Ramos (cell line): Measurements from ENCODE around the gene MARK2.
"Not testable (repeated sequence)": the region's sequence is repeated elsewhere in the genome, so short reads cannot be mapped to it uniquely, and the experiment has no call there.

Experiments used
- in situ Hi-C: fragments of 300-500 bp; cut with MboI; formaldehyde crosslinking; loops from one replicate; pipeline ENCODE4 v1.14.3; 2022; ENCODE audit warnings: low sequenced_read_pairs; ENCODE audit not compliant: unreplicated experiment

The MARK2 gene

DNA sequence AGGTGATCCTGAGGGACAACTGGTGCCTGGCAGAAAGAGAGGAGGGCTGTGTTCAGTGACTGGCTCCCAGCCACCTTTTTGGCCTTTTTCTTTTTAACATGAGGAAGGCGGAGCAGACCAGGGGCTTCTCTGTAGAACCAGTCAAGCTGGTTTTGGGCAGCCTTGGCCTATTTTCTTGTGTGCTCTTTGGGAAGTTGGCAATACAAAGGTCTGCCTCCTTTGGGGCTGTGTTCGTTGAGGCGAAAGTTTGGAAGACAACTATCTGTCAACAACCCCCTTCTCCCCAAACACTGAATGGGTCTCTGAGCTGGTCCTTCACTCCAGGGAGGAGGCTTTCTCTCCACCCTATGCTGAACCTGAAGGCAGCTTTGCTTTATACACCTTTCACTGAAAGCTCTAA lies 8.5 kb downstream of the MARK2 start:
- in situ Hi-C loops: no loop called here

DNA sequence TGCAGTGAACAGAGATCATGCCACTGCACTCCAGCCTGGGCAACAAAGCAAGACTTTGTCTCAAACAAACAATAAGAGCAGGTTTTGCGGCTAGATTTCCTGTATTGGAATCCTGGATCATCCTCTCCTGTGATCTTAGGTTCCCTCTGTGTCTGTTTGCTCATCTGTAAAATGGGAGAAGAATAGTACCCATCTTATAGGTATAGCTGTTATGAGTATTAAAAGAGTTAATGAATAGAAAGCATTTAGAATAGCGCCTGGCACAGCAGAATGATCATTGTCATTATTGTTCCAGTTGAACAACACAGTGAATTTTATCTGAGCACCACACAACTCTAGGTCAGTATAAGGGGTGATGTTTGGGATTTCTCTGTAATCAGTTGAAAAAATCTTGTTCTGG lies 10.8 kb downstream of the MARK2 start:
- in situ Hi-C loops: no loop called here

DNA sequence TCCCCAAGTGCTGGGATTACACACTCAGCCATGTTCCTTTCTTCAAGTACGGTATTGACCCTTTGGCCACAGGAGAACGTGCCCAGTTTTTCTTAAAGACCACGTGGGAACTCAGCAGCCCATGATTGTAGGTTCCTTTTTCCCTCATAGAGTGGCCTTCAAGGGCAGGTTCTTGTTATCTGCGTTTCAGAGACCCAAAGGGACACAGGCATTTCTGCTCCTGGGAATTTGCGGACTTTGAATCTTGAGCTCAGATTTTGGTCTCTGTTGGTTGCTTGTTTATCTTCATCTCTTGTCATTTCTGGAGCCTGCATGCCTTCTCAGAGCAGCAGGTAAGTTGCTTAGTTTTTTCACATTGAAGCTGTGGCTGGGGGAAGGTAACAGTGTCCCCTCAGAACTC lies 12.0 kb downstream of the MARK2 start:
- in situ Hi-C loops: no loop called here

DNA sequence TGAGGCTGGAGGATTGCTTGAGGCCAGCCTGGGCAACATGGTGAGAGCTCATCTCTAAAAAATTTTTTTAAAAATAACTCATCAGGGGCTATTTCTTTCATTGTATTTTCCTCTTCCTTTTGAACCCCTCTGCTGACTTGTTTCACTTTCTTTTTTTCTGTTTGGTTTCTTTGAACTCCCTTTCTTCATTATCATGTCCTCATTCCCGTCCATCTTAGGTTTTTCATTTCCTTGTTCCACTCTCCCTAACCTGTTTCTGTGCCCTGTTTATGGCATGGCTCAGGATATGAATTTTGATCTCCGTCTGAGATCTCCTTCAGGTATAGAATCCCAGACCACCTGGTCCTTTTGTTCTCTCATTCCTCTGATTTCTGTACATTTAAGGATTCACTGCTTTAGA lies 12.5 kb downstream of the MARK2 start:
- in situ Hi-C loops: no loop called here

DNA sequence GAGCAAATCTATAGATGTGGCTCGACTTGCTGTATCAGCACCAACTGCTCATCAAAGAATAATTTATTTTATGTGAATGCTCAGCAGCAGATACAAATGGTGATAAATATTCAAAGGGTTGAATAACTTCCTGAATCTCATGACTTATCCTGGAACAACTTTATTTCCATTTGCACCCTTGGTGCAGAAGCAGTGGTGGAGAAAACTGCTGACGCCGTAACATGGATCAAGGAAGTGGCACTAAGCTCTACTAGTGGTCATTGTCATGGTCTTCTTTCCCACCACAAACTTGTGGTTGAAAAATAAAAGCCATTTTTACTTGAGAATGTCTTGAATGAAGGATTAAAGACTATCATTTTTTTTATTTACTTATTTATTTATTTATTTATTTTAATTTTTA lies 14.6 kb downstream of the MARK2 start:
- in situ Hi-C loops: no loop called here

DNA sequence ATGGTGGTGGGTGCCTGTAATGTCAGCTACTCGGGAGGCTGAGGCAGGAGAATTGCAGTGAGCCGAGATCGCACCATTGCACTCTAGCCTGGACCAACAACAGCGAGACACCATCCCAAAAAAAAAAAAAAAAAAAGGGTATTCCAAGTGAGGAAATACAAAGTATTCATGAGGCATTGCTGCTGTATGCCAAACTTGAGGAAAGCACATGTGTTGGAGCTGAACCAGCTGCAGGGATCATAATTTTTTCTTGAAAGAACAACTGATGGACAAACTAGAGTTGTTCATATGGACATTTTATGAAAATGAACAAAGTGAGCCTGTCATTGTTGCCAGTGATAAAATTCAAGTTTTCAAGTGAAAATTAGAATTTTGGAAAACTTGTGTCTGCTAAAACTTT lies 15.8 kb downstream of the MARK2 start:
- in situ Hi-C loops: no loop called here

DNA sequence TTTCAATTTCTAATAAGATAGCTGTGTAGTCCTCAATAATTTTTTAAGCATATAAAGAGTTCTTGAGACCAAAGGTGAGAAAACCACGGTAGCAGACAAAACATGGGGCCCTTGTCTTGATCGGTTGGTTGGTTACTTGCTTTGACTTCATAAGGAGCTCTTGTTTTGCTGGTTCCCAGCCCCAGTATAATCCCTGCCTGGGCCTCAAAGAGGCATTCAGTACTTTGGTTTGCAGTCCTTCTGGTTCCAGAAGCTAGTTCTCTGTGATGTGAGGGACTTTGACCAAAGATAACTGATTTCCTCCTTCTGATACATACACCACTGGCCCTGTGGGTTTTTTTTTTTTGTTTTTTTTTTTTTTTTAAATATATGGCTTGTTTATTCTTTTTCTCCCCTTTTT lies 17.1 kb downstream of the MARK2 start:
- in situ Hi-C loops: no loop called here

DNA sequence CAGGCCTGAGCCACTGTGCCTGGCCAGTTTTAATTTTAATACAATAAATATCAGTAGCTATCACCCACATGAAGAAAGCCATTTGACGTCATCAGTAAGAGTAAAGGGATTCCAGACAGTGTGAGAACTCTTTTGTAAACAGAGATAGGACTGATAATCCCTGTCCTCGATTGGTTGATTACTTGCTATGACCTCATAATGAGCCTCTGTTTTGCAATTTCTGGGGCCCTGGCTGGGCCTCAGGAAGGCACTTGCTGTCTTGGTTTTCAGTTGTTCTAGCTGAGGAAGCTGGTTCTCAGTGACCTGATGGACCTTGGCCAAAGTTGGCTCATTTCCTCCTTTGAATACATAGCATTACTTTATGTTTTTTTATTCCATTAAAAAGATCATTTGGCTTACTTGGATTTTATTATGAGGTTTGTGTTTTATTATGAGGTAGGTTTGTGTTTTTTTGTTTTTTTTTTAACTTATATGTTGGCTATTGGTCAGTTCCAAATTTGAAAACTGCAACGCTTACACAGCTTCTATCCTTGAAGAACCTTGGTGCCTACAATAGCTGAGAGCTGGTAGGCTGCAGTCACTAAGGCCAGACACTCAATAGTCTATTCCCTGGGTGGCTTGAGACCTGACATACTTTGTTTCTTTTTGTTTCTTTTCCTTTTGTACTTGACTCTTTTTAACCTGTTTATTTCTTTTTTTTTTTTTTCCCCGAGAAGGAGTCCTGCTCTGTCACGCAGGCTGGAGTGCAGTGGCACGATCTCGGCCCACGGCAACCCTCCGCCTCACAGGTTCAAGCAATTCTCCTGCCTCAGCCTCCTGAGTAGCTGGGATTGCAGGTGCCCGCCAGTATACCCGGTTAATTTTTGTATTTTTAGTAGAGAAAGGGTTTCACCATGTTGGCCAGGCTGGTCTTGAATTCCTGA lies 20.0 kb downstream of the MARK2 start:
- in situ Hi-C loops: no loop called here

DNA sequence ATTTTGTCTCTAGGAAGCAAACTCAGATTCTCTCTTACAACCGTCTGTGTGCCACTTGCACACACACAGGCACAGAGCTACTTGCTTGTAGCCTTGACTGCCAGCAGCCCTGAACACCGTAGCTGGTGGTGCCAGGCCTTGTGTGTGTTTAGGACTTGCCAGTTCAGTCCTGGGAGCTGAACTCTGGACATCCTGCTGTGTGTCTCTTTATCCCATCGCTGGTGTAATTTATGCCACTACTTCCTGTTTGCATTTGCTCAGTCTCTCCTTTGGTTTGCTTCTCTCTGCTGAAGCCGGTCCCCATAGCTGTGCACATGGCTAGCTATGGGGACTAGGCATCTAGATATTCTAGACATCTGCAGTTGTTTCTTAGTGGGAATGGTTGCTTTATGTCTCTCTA lies 24.0 kb downstream of the MARK2 start:
- in situ Hi-C loops: no loop called here

DNA sequence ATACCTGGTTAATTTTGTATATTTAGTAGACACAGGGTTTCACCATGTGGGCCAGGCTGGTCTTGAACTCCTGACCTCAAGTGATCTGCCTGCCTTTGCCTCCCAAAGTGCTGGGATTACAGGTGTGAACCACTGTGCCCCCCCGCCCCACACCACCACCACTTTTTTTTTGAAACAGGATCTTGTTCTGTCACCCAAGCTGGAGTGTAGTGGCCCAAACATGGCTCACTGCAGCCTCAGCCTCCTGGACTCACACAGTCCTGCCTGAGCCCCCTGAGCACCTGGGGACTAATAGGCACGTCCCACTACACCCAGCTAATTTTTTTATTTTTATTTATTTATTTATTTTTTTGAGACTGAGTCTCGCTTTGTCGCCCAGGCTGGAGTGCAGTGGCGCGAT lies 24.7 kb downstream of the MARK2 start:
- in situ Hi-C loops: not testable (repeated sequence)

DNA sequence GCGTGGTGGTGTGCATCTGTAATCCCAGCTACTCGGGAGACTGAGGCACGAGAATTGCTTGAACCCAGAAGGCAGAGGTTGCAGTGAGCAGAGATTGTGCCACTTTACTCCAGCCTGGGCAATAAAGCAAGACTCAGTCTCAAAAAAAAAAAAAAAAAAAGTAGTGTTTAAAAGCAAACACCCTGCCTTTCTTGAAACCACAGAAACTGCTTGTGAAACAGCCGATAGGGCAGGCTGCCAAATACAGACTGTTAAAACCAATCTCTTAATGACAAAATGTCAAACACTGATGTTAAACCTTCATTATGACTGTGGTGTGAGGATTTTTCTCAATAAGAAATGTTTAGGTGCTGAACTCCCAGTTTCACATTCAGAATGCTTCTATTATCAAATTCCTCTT lies 27.3 kb downstream of the MARK2 start:
- in situ Hi-C loops: no loop called here

DNA sequence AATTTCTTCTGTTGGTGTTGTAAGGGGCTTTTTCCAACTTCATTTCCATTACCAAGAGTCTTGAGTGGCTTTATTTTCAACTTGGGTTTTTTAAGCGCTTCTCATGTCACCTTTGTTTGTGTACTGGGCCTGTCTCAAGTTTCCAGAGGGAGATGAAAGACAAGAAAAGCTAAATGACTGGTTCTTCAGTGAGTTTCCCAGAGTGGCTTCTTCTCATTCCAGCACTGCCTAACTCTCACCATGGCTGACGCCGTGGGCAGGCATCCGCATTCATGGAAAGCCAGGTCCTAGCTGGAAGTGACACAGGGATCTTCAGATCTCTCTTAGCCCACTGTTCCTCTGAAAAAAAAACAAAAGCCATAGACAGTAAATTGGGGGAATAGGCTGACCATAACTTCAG lies 28.6 kb downstream of the MARK2 start:
- in situ Hi-C loops: no loop called here

DNA sequence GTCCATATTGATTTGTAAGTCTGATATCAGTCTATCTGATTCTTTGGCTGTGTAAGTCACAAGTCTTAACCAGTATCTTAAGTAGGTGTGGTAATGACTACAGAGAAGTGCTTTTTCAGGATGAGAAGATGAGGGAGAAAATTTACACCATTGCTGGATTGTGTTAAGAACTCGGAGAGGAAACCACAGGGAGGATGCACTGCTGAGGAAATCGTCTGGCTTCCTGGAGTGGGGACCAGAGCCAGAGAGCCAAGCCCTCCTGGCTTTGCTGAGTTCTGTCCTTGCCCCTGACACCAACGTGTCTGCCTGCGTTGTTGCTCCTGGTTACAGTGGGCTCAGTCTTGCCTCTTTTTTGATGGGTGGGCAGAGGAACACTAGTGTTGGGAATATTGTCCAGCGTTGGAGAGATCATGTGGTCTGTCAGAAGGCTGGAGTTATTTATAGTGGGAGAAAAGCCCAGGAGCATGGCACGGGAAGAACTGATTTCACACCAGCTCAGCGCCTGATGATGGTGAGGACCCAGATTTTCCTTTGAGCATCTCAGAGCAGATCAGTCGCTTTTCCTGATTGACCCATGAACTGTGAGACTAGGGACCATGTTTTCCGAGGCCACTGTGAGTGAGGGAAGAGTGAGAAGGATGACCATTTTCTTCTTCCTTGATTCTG lies 29.6 kb downstream of the MARK2 start:
- in situ Hi-C loops: no loop called here

DNA sequence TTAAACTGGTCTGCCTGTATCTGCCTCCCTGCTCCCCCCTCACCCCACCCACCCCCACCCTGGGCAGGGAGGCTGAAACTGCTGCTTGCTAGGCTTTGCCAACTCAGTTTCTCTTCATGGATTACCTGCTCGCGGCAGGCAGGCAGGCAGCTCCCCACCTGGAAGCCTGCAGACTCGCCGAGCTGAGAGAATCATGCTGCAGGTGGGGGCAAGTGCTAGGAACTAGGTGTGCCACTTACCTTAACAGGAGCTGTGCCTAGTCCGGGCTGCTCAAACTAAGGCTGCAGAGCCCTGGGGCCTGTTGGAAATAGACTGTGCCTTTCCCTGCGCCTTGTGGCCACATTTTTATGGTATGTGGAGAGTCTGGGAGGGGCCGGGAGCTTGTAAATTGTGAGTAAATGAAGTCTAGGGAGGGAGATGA lies 30.3 kb downstream of the MARK2 start:
- in situ Hi-C loops: no loop called here

DNA sequence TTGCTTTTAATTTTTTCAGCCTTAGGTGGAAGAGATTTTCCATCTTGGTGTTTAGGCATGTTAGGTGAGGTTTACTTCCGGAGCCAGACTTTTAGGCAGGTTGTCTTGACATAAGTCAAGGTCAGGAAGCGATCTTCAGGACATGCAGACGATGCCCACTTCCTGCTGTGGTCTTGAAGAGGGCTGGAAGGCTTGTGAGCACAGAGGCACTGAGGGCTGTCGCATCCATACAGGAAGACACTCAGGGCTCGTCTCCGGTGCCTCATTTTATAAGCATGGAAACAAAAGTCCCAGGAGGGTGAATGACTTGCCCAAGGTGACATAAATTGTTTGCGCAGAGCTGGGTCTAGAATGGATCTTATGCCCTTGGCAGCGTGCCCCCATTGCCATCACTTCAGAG lies 30.8 kb downstream of the MARK2 start:
- in situ Hi-C loops: no loop called here

DNA sequence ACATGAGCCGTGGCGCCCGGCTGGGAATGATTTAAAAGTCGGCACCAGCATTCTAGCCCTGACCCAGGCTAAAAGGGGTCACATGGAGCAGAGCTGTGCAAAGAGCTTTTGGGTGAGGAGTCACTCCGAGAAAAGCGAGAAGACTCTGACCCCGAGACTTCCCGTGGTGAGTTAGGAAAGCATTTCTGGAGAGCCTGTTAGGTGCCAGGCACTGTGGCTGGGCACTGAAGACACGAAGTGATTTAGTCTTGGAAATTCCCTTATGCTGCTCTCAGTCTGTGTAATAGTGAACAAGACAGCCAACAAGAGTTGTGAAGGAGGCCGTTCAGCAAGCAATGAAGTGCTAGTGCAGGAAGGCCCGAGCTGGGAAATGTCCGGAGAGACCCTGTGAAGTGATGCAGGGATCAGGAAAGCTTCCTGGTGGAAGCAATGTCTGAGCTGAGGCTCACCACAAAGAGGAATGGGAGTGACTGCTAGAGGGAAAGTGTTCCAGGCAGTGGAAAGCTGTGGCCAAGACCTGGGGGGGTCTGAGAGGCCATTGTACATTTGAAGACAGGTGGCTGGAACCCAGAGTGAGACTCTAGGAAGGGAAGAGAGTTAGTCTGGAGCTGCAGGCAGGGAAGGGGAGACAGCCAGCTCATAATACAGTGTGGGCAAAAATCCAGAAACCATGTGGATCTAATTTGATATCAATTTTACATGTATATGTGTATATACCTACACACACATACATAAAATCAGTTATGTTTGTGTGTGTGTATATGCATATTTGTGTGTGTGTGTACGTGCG lies 31.6 kb downstream of the MARK2 start:
- in situ Hi-C loops: no loop called here

DNA sequence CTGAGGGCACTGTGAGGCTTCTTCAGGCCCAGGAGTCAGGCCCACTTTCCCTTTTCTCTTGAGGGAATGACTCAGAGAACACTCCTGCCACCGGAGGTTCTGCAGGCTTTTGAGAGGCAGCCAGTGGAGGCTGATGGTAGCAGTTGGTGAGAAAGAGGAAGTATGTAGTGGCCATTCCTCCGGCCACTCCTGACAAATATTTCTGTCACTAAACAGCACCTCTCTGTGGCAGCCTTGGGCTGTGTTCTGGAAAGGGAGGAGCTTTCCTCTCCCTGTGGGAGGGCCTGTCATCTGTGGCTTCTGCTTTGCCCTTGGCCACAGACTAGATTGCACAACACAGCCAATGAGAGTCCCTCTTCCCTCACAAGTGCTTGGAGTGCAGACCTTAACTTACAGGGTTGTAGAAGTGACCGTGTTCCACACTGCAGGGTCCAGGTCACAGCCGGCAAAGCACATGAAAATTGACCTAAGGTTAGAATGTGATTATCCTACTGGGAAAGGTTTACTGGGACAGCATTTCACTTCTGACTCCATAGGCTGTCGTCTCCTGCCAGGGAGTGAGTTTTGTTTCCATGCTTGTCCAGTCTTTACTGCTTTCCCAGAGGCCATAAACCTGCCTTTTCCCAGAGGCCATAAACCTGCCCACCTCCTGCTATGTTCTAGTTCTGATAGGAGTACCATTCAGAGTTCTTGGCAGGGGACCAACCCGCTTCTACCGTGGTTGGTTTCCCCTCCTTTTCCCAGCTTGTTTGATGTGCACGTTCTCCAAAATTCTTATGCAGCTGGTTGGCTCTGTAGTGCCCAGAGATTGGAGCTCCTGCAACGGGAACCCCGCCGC lies 33.3 kb downstream of the MARK2 start:
- in situ Hi-C loops: no loop called here

DNA sequence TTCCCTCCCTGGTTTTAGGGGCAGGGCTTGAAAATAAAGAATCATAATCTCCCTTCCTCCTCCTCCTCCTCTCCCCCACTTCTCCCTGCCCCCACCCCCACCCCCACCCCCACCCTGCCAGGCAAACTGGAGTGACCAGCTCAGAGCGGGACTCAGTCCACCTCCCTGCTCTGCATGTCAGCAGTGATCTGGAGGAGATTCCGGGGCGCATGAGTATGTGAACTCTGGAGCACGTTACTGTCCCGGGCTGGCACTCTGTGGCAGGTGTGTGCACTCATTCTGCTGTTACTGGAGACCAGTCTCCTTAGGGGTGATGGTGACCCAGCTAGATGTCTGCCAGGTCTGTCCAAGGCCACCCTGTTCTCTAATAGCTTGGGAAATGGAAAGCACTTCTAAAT lies 33.9 kb downstream of the MARK2 start:
- in situ Hi-C loops: no loop called here

DNA sequence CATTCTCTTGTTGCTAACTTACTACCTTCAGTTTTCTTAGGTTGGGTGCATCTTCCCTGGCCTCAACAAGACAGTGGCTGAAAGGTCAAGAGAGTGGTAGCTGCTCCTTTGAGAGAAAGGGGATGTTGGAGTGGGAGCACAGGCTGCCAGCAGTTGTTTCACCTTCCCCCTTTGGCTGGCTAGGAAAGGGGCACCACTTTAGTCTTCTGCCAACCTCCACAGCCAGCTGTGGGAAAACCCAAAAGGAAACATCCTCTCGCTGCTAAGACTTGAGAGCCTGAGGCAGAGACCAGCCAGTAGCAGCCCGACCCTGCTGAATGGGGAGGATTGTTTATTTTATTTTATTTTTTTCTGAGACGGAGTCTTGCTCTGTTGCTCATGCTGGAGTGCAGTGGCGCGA lies 34.4 kb downstream of the MARK2 start:
- in situ Hi-C loops: no loop called here

DNA sequence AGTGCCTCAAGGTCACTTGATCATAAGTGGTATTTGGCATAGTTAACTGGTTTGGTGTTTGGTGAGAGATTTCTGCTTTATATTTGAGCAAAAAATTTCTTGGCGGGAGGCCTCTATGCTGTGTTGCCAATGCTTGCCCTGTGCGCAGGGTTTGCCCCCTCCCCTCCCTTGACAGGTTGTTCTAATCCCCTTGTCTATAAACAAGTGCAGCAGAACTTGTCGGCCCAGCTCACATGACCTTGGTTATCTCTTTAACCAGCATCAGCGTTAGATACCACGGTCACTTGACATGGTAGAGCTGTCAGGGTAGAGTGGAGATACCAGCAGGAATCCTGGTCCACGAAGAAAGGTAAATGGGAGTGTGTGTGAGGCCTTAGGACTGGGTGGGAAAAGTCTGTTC lies 35.6 kb downstream of the MARK2 start:
- in situ Hi-C loops: no loop called here
